ENCODE results near the gene HIP1. TPM values are rescaled to one million over a fixed set of nuclear protein-coding genes. Genes with fewer than 3 reads are reported as not detected.
A peak's percentile ranks its signal among the peaks of the same experiment; 100 is the strongest.

Gene HIP1
- total RNA-seq, 2 experiments from 2014 or later = 5.2 to 5.6 TPM

DNA sequence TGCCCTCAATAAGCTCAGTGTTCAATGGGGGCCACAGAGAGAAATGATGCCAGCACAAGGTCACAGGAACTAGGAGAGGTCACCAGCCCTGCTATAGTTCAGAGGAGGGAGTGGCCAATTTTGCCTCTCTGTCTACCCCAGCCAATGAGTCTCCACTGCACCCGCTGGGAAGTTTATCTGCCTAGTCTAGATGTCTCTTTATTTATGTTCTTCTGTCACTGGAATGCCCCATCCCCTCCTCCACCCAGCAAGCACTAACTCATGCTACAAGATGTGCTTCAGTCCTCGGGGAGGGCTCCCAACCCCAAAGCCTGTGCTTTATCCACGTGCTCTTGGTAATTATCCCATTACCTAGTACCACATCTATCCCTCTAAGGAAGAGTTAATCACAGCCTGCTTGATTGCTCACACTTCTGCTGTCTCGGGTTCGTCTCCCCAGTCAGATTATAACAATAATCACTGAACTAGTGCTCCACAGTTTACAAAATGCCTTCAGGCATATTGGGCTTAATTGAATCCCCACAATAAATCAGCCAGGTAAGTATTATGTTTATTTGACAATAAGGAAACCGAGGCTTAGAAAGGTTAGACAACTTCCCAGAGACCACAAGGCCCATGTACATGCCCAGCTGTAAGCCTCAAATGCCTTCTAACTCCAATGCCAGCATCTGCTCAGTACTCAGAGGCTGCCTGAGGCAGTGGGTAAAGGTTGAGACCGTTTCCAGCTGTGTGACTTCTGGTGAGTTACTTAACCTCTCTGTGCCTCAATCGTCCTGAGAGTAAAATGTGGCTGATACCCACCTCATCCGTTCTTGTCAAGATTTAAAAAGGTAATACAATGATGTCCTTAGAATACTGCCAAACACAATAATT, 3.9 kb downstream of the HIP1 start:
- ChIA-PET POLR2A (no interaction called here), CTCF (no interaction called here)
- Mint-ChIP-seq H3K4me3 (no peak overlapping the region), H3K4me1 (ENCODE audit: low read depth) (peaks cover 13% of the 10 kb centered on the region), H3K27ac (no peak overlapping the region), H3K36me3 (ENCODE audit: low read depth) (no peaks in the 10 kb centered on the region), H3K9me3 (no peaks in the 10 kb centered on the region), H3K27me3 (no peaks in the 10 kb centered on the region)
- TF ChIP-seq, protein P1, sequence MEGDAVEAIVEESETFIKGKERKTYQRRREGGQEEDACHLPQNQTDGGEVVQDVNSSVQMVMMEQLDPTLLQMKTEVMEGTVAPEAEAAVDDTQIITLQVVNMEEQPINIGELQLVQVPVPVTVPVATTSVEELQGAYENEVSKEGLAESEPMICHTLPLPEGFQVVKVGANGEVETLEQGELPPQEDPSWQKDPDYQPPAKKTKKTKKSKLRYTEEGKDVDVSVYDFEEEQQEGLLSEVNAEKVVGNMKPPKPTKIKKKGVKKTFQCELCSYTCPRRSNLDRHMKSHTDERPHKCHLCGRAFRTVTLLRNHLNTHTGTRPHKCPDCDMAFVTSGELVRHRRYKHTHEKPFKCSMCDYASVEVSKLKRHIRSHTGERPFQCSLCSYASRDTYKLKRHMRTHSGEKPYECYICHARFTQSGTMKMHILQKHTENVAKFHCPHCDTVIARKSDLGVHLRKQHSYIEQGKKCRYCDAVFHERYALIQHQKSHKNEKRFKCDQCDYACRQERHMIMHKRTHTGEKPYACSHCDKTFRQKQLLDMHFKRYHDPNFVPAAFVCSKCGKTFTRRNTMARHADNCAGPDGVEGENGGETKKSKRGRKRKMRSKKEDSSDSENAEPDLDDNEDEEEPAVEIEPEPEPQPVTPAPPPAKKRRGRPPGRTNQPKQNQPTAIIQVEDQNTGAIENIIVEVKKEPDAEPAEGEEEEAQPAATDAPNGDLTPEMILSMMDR (IDR thresholded peaks at IDR 0.05) = no peak
- DNase-seq (no peak), ATAC-seq (no peak)
- intact Hi-C loops (cut with micrococcal nuclease) = no loop called here

DNA sequence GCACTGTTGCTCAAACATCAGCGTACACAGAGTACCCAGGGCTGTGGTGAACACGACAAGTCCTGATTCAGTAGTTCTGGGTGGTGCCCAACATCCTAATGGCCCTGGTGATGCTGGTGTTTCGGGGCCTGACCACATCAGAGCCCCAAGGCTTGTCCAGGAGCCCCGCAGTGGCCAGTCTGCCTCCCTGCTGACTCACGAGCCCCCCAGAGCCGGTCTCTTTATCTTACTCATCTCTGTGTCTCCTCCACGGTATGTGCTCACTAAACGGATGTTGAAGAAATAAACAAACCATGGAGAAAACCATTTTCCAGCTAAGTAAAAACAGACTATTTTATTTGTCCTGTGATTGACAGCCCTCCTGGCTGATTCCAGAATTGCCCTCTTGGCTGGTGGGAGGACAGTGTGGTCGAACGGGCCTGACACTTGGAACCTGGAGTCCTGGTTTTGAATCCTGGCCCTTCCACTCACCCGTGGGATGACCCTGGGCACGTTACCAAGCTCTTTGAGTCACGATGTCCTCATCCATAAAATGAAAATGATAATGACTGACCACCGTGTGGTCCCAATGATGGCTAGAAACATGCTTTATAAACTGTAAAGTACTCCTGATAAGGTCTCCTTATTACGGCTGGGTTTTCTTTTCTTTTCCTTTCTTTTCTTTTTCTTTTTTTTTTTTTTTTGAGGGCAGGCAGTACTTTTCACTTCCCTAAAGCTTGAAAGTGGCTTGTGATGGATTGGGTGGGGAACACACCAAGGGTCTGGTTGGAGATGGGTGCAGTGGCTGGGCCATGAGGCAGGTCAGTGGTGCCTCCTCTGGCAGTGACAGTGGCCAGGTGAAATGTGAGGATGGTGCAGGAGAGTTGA, 5.7 kb downstream of the HIP1 start:
- intact Hi-C loops (cut with micrococcal nuclease) = no loop called here
- peaks cover 17% of the 10 kb centered on the region for H3K4me1 Mint-ChIP-seq (ENCODE audit: low read depth)
- H3K27me3 Mint-ChIP-seq = no peaks in the 10 kb centered on the region
- CTCF ChIA-PET = no interaction called here
- no peak overlapping the region for H3K27ac Mint-ChIP-seq
- ATAC-seq (no peak), DNase-seq (no peak)
- H3K9me3 Mint-ChIP-seq = no peaks in the 10 kb centered on the region
- POLR2A ChIA-PET = interaction anchor here (0.6 kb wide), 1 partner anchor 82 kb away, joined by 3 read pairs; no protein-coding TSS in a partner anchor
- H3K36me3 Mint-ChIP-seq (ENCODE audit: low read depth) = no peaks in the 10 kb centered on the region
- no peak overlapping the region for H3K4me3 Mint-ChIP-seq
- TF ChIP-seq, protein P1 (IDR thresholded peaks at IDR 0.05) = no peak

DNA sequence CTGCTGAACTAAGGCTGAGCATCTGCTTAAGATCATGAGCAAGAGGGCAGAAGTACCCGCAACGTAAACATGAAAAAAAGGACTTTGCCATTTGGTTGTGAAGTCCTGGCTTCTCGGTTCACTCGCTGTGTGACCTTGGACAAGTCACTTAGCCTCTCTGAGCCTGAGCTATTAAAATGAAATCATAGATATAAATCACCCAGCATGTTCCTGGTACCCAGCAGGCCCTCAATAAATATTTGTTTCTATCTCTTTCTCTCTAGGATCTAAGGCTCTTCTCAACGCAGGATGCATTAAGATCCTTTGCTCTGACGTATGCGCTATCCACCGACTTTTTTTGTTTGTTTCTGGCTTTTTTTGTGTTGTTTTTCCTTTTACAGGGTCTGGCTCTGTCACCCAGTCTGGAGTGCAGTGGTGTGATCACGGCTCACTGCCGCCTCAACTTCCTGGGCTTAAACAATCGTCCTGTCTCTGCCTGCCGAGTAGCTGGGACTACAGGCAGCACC, 6.7 kb downstream of the HIP1 start:
- no peak overlapping the region for H3K4me3 Mint-ChIP-seq
- no peak for ATAC-seq
- ChIA-PET POLR2A (interaction anchor here (0.6 kb wide), 1 partner anchor 9 kb away, joined by 3 read pairs; no protein-coding TSS in a partner anchor), CTCF (no interaction called here)
- H3K9me3 Mint-ChIP-seq = no peaks in the 10 kb centered on the region
- DNase-seq = no peak
- TF ChIP-seq, protein P1 (IDR thresholded peaks at IDR 0.05) = no peak
- H3K36me3 Mint-ChIP-seq (ENCODE audit: low read depth) = no peaks in the 10 kb centered on the region
- H3K27ac Mint-ChIP-seq = no peak overlapping the region
- H3K27me3 Mint-ChIP-seq = no peaks in the 10 kb centered on the region
- peaks cover 18% of the 10 kb centered on the region for H3K4me1 Mint-ChIP-seq (ENCODE audit: low read depth)
- intact Hi-C loops (cut with micrococcal nuclease) = no loop called here

DNA sequence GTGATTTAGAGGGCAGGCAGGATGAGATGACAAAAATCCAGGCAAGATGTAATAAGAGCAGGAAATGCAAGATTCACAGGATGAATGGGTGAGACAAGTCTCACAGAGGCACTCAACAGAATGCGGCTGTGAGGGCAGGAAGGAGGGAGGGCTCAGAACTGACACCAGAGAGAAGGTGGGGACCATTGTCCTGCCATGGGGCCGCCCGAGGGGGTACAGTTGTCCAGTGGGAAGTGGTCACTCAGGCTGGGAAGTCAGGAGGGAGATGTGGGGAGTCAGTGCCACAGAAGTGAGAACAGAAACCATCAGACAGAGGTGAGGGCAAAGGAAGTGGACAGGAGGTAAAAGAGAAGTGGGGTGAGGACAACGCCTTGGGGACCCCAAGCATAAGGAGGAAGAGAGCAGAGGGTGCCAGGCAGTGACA, 8.9 kb downstream of the HIP1 start:
- ATAC-seq = no peak
- ChIA-PET CTCF (no interaction called here), POLR2A (no interaction called here)
- H3K27ac Mint-ChIP-seq = peak overlapping the region; percentile 26
- H3K36me3 Mint-ChIP-seq (ENCODE audit: low read depth) = no peaks in the 10 kb centered on the region
- H3K4me3 Mint-ChIP-seq = no peak overlapping the region
- no peaks in the 10 kb centered on the region for H3K27me3 Mint-ChIP-seq
- no peak for DNase-seq
- peaks cover 18% of the 10 kb centered on the region for H3K4me1 Mint-ChIP-seq (ENCODE audit: low read depth)
- intact Hi-C loops (cut with micrococcal nuclease) = no loop called here
- TF ChIP-seq, protein P1 (IDR thresholded peaks at IDR 0.05) = no peak
- no peaks in the 10 kb centered on the region for H3K9me3 Mint-ChIP-seq

All from activated CD8-positive, alpha-beta T cell treated with anti-CD3 and anti-CD28 coated beads for 36 hours (primary cell).